Islet of Langerhans (tissue), 1 donor: Measurements from ENCODE around the gene PLEKHA6.
"Not testable (repeated sequence)": the region's sequence is repeated elsewhere in the genome, so short reads cannot be mapped to it uniquely, and the experiment has no call there.

Source experiments
- FAIRE-seq: peaks from one replicate; lab custom pipeline; 2011; peaks lifted over from hg19 to GRCh38; lab: Jason Lieb, UNC

The PLEKHA6 gene

GRCh38 chr1:204237515-204237914, 122.2 kb downstream of the PLEKHA6 start:
- not testable (repeated sequence) for FAIRE-seq

GRCh38 chr1:204232526-204232925, 127.2 kb downstream of the PLEKHA6 start:
- FAIRE-seq, result no peak

GRCh38 chr1:204230211-204230610, 129.5 kb downstream of the PLEKHA6 start:
- FAIRE-seq, result no peak

- FAIRE-seq, result no peak
Observed at GRCh38 chr1:204228896-204229295, 130.8 kb downstream of the PLEKHA6 start.

- no peak for FAIRE-seq
Observed at GRCh38 chr1:204227996-204228785, 131.5 kb downstream of the PLEKHA6 start.

- FAIRE-seq, result no peak
Observed at GRCh38 chr1:204227351-204227750, 132.4 kb downstream of the PLEKHA6 start.

- no peak for FAIRE-seq
Observed at GRCh38 chr1:204225841-204226735, 133.6 kb downstream of the PLEKHA6 start.

GRCh38 chr1:204224655-204225054, 135.1 kb downstream of the PLEKHA6 start:
- FAIRE-seq, result no peak

- FAIRE-seq, result no peak
Observed at GRCh38 chr1:204223129-204223860, 136.4 kb downstream of the PLEKHA6 start.

GRCh38 chr1:204222764-204223055, 137.0 kb downstream of the PLEKHA6 start:
- FAIRE-seq, result no peak

GRCh38 chr1:204222006-204222763, 137.5 kb downstream of the PLEKHA6 start:
- FAIRE-seq, result no peak

GRCh38 chr1:204221271-204221670, 138.5 kb downstream of the PLEKHA6 start:
- FAIRE-seq, result no peak

GRCh38 chr1:204219971-204220616, 139.6 kb downstream of the PLEKHA6 start:
- FAIRE-seq, result no peak

GRCh38 chr1:204218552-204218951, 141.2 kb downstream of the PLEKHA6 start:
- FAIRE-seq, result no peak

GRCh38 chr1:204217648-204218000, 142.1 kb downstream of the PLEKHA6 start:
- FAIRE-seq, result no peak

- FAIRE-seq, result no peak
Observed at GRCh38 chr1:204216880-204217647, 142.7 kb downstream of the PLEKHA6 start.

- FAIRE-seq, result no peak
Observed at GRCh38 chr1:204216236-204216635, 143.5 kb downstream of the PLEKHA6 start.

GRCh38 chr1:204213668-204214662, 145.8 kb downstream of the PLEKHA6 start, which contains the start of gene GOLT1A:
Gene GOLT1A, minus strand, starts transcription at chr1:204213988. Its CDS starts 82 bp downstream, at chr1:204213906.
- no peak for FAIRE-seq

GRCh38 chr1:204212715-204213114, 147.0 kb downstream of the PLEKHA6 start:
- no peak for FAIRE-seq
